Fibroblast of villous mesenchyme (primary cell): ENCODE results near the gene KCNK15. TPM values are rescaled to one million over a fixed set of nuclear protein-coding genes. Genes with fewer than 3 reads are reported as not detected.

ENCODE experiments used
- DNase-seq: peaks from one replicate; pipeline ENCODE4 v3.0.0-alpha.2; 2010; ENCODE audit warnings: low read depth
- H3K4me3 ChIP-seq: 2 replicates; pipeline ENCODE4 v1.5.1; 2011; ENCODE audit warnings: low read depth, mild to moderate bottlenecking, low read length
- CTCF ChIP-seq: IDR thresholded peaks from 2 replicates; pipeline ENCODE4 v1.5.1; 2012; ENCODE audit warnings: low read depth, mild to moderate bottlenecking, low read length; ENCODE audit not compliant: insufficient read depth
- total RNA-seq: library from RNA; depleted of rRNA; stranded (reverse); fragments of >200 nt; gene quantifications from 2 replicates; pipeline ENCODE4 v1.2.3, GENCODE V29; 2012

KCNK15 gene
- total RNA-seq, 1 donor, result 1.7 TPM

- no peak for TF ChIP-seq CTCF
- DNase-seq, result no peak
- no peak overlapping the region for H3K4me3 ChIP-seq
Observed at GRCh38 chr20:44707018-44707579, 38.6 kb upstream of the KCNK15 start.

- TF ChIP-seq CTCF, result no peak
- no peak for DNase-seq
- no peak overlapping the region for H3K4me3 ChIP-seq
Observed at GRCh38 chr20:44709380-44709779, 36.3 kb upstream of the KCNK15 start.

DNA sequence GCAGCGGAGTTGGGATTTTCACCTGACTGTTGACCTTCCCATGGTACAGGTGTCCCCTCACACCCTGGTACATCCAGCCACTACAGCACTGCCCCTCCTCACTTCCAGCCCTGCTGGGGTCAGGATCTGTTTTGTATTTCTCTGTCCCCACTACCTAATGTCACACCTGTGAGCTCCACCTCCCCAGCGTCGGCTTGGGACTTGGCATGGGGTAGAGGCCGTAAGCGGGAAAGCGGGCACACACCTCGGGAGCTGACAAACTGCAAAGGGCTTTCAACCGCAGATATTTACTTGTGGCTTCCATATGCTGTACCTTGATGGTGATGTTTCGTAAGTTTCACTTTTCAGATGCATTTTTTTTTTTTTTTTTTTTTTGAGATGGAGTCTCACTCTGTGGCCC is 35.9 kb upstream of the KCNK15 start:
- TF ChIP-seq CTCF, result no peak
- DNase-seq, result no peak
- H3K4me3 ChIP-seq, result no peak overlapping the region

DNA sequence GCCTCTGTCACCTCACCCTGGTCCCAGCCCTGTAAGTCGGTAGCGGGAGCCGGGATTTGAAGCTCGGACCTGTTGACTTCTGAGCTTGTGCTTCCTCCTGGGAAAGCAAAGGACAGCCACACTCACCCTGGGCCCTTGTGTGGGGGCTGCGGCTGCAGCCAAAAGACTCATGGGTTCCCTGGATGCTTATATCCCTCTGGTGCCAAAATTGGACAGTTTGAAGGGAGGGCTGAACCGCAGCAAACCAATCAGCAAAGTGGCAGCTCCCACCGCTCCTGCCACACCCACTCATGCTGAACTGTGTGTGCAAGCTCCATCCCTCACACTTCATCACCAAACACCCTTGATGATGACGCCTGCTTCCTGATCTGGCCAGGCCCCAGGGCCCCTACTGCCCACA is 34.4 kb upstream of the KCNK15 start:
- no peak for DNase-seq
- TF ChIP-seq CTCF, result no peak
- no peak overlapping the region for H3K4me3 ChIP-seq

GRCh38 chr20:44714102-44714700 is 31.5 kb upstream of the KCNK15 start:
- no peak for DNase-seq
- no peak for TF ChIP-seq CTCF
- H3K4me3 ChIP-seq, result no peak overlapping the region

GRCh38 chr20:44714701-44715498 is 30.8 kb upstream of the KCNK15 start, which contains the start of gene CCN5:
Gene CCN5 (plus strand): TSS chr20:44715369. CDS start chr20:44715391, 22 bp downstream.
- peak; percentile 86 for DNase-seq
- TF ChIP-seq CTCF, result no peak

More at GRCh38 chr20:44714701-44715498, 30.8 kb upstream of the KCNK15 start, which contains the start of gene CCN5:
- H3K4me3 ChIP-seq, result peak within 1 kb of the TSS; percentile 15
